Right kidney (tissue), 1 donor: ENCODE results near the gene TBATA.

ENCODE experiments used
- DNase-seq: peaks from one replicate; pipeline ENCODE4 v3.0.0-alpha.2; 2016

TBATA gene

GRCh38 chr10:70743879-70744278 lies 41.3 kb downstream of the TBATA start:
- no peak for DNase-seq

DNA sequence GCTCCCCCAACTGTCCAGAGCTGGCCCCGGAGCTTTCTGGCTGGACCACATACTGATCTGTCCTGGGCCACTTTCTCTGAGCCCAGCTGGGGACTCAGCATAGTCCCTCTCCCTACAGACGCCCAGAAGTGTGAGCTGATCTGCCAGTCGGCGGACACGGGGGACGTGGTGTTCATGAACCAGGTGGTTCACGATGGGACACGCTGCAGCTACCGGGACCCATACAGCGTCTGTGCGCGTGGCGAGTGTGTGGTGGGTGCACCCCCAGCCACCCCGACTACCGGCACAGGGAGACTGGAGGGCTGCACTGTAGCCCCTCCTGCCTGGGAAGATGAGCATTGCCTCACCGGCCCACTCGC lies 41.8 kb downstream of the TBATA start:
- no peak for DNase-seq

DNA sequence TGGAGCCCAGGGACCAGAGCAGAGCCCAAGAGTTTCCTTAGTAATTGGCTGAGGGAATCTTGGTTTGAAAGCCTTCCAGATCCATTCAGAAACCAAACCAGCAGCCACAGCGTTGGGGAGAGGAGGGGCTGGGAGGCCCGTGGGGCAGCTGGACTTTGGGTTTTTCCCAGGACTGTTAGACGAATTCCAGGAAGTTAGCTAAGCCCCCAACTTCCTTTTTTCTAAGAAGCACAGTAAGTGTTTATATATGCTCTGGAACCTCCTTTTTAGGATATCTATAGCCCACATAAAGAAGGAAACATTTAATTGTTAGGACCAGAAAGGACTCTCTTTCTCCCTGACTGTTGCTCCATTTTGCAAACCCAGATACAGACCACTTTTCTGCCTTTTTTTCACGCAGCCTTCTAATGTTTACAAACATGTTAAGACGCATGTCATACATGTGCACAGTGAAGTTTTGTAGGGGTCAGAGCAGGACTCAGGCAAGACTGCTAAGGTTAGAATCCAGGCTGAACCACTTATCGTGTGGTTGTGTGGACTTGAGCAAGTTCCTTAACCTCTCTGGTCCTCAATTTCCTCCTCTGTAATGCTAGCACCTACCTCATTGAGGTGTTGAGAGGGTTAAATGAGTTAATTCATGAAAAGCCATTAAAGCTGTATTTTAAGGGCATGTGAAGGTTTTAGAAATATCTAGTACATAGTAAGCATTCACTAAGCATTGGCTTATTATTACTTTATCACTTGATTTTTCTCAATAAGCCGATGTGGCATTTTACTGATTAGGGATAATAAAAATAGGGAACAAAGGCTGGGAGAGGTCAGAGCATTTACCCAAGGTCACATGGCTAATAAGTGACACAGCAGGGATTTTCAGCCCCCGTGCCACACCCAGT lies 42.4 kb downstream of the TBATA start:
- no peak for DNase-seq

DNA sequence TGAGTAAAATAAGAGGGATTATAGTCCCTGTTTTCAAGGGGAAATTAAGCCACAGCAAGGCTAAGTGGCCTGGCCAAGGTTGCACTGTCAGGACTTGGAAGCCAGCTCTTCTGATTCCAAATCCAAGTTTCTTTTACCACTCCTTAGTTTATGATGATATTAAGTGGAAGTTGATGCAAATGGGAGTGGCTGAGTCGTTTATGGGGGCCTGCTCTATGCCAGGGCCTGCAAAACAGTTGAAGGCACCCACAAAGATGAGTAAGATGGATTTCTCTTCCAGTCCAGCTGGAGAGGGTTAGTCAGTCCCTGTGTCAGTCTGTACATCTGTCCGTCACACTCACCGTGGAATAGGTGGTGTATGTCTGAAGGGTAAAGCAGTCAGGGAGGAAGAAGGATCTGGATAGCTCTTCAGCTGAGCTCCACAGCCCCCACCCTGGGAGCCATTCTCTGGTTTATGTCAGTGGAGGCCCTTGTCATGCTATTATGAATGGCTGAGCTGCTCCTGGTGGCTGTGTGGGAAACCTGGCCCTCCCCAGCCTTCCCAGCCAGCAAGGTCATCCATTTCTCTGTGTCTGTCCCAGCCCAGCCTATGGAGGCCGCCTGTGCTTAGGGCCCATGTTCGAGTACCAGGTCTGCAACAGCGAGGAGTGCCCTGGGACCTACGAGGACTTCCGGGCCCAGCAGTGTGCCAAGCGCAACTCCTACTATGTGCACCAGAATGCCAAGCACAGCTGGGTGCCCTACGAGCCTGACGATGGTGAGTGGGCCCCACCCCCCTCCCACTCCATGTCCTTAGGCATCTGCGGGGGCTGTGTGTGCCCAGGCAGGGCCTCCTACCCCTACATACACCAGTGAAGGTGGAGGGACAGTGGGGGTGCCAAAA lies 44.5 kb downstream of the TBATA start:
- DNase-seq = no peak

GRCh38 chr10:70738761-70739121 lies 46.4 kb downstream of the TBATA start:
- DNase-seq = no peak

GRCh38 chr10:70738006-70738760 lies 47.0 kb downstream of the TBATA start:
- DNase-seq = no peak

DNA sequence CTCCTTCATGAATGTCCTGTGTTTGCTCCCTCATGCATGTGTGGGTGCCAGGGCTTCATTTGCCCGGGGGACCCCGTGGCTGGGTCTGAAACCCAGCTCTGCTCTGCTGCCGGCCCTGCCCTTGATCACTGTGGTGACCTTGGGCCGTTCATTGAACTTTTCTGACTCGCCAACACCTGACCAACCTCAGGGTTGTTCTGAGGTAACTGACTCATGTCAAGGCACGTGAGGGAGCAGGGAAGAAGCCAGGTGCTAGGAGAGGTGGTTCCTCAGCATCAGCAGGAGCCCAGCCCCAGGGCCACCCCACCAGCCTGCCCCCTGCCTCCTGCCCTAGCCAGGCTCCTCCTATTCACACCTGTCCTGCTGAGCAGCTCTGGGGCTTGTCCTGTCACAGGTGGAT lies 47.9 kb downstream of the TBATA start:
- no peak for DNase-seq

- DNase-seq = no peak
These were observed 48.7 kb downstream of the TBATA start for GRCh38 chr10:70736525-70736924.

- no peak for DNase-seq
These were observed 50.0 kb downstream of the TBATA start for GRCh38 chr10:70735161-70735560.

DNA sequence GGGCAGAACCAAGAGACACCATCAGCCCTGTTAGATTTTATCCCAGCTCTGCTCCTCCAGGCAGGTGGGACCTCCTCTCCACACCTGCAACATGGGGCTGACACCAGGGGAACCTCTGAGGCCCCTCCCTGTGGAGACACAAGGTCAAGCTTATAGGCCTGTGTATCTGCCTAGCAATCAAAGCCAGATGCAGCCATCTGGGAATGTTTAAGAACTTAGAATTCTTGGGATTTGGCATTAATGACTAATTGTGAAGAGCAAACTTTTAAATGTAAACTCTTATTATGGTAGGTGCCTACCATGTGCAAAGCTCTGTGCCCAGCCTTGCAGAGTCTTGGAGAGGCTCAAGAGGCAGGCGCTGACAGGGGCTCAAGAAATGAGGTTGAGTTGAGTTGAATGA lies 52.1 kb downstream of the TBATA start:
- DNase-seq = no peak

- no peak for DNase-seq
These were observed 52.6 kb downstream of the TBATA start for GRCh38 chr10:70732569-70732968.

DNA sequence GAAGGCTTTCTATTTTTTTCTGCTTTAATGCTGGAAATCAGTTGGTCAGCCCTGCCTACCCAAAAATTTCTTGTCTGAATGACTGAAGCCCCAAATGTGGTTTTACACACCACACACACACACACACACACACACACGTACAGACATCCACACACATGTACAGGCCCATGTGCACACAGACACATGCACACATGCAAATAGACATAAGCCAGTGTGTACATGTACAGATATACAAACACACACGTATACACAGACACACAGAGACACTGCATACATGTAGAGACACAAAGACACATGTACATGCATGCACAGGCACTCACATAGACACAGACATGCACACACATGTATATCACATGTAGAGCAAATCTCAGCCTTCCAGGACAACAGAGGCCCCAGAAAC lies 54.2 kb downstream of the TBATA start:
- no peak for DNase-seq

DNA sequence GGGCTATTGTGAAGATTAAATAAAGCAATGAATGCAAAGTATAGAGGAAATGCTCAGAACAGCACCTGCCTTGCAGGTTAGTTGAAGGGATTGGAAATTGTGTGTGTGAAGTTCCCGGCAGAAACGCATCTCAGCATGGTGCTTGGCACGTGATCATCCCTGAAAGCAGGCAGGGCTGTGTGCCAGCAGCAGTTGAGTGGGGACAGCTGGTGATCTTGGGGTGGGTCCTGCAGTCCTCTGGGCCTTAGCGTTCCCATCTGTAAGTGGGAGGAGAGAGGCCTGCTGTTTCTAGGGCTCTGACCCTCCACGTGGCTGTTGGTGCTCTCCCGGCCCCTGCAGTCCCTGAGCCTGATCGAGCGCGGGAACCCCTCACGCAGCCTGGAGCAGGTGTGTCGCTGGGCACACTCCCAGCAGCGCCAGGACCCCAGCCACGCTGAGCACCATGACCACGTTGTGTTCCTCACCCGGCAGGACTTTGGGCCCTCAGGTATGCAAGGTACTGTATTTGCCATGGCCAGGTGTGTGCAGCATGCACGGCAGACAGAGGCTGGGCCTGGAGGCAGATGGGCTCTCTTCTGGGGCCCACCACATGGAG lies 55.3 kb downstream of the TBATA start:
- no peak for DNase-seq

GRCh38 chr10:70728328-70728727 lies 56.8 kb downstream of the TBATA start:
- DNase-seq = no peak

DNA sequence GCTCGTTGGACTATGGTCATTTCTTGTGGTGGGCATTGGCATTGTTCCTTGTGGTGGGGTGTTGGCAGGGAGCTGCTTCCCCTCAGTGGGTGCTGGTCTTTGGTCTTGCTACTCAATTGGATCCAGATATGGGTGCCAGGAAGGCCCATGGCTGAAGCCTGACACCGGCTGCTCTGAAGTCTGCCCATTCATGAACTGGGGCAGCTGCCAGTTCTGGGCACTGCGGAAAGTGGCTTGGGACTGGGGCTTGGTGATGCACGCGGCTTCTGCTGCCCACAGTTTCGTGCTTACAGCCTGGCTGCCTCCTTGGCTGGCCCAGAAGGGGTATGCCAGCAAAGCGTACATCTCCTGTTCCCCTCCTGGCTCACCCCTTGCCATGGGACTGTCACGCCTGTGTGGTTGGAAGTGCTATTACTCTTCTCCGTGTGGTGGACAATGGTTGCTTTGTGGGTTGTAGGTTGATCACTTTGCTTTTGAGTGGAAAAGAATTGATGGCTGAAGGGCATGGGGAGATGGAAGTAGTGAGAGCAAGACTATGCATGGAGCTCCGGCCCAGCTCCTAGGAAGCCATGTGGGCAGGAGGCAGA lies 58.2 kb downstream of the TBATA start:
- no peak for DNase-seq

GRCh38 chr10:70723771-70724170 lies 61.4 kb downstream of the TBATA start:
- DNase-seq = no peak

DNA sequence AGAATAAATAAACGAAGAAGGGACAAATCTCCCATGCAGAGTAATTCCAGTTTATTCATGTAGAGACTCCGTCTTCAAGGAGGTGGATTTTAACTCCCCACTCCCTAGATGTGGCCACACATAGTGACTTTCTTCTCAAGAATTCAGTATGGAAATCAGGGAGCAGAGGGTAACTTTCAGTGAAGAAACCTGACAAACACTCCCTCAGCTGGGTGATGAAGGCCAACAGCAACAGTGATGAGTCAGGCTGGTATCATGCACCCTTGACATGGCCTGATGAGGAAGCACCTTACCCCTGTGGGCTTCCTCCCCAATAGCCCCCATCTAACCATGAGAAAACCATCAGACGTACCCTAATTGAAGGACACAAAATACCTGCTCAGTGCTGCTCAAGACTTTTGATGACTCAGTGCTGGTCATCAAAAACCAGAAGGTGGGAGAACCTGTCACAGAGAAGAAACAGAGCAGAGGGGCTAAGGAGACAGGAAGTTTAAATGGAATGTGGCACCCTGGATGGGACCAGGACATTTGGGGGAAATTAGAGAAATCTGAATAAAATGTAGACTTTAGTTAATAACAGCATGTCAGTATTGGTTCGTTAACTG lies 62.3 kb downstream of the TBATA start:
- DNase-seq = no peak
